NCI-H2227 treated with DMSO at 0.1 percent for 48 hours (cell line): ENCODE data around the gene MICAL2.

Experiments used
- DNase-seq: peaks from one replicate; lab custom pipeline; 2025; lab: John Stamatoyannopoulos, UW

The MICAL2 gene

GRCh38 chr11:12273618-12273995, 163.2 kb downstream of the MICAL2 start:
- DNase-seq, result no peak

- DNase-seq, result no peak
Observed at GRCh38 chr11:12274056-12274455, 163.7 kb downstream of the MICAL2 start.

- no peak for DNase-seq
Observed at GRCh38 chr11:12274558-12275197, 164.3 kb downstream of the MICAL2 start.

- no peak for DNase-seq
Observed at GRCh38 chr11:12275818-12276217, 165.4 kb downstream of the MICAL2 start.

GRCh38 chr11:12276356-12276755, 166.0 kb downstream of the MICAL2 start:
- DNase-seq, result no peak

GRCh38 chr11:12276831-12277475, 166.6 kb downstream of the MICAL2 start:
- DNase-seq, result no peak

GRCh38 chr11:12278766-12279671, 168.6 kb downstream of the MICAL2 start:
- no peak for DNase-seq

- DNase-seq, result no peak
Observed at GRCh38 chr11:12279672-12280108, 169.3 kb downstream of the MICAL2 start.

GRCh38 chr11:12280199-12280837, 169.9 kb downstream of the MICAL2 start:
- DNase-seq, result no peak

- no peak for DNase-seq
Observed at GRCh38 chr11:12280838-12281565, 170.6 kb downstream of the MICAL2 start.

- peak; percentile 69 for DNase-seq
Observed at GRCh38 chr11:12281571-12282478, 171.4 kb downstream of the MICAL2 start.

GRCh38 chr11:12282676-12283075, 172.3 kb downstream of the MICAL2 start:
- no peak for DNase-seq

- DNase-seq, result no peak
Observed at GRCh38 chr11:12284316-12285050, 174.1 kb downstream of the MICAL2 start.

- no peak for DNase-seq
Observed at GRCh38 chr11:12285106-12285505, 174.7 kb downstream of the MICAL2 start.

GRCh38 chr11:12285811-12286222, 175.4 kb downstream of the MICAL2 start:
- DNase-seq, result no peak

- DNase-seq, result no peak
Observed at GRCh38 chr11:12286606-12287005, 176.2 kb downstream of the MICAL2 start.

- no peak for DNase-seq
Observed at GRCh38 chr11:12287009-12287373, 176.6 kb downstream of the MICAL2 start.

- peak; percentile 46 for DNase-seq
Observed at GRCh38 chr11:12287374-12288211, 177.2 kb downstream of the MICAL2 start.
